ENCODE measurements around the gene MKRN1. TPM values are rescaled to one million over a fixed set of nuclear protein-coding genes. Genes with fewer than 3 reads are reported as not detected.

The MKRN1 gene
- total RNA-seq, 1 donor from 2014 or later: 95.7 TPM

DNA sequence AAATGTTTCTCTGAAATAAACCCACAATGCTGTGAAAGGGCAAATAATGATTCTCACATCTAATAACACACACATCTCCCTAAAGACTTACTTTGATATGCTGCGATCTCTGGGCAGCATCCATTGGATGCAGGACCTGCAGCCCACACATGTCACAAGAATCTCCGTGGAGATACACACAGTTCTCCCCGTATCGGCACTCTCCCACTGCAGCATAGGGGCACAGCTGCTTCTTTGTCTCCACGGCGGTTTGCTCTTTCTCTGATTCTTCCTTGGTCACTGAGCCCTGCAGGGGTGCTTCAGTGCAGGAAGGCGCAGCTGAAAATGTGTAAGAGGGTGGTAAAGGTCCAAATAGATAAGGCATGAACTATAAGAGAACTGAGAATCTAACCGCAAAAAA lies 20.4 kb downstream of the MKRN1 start:
- H3K79me2 ChIP-seq (ENCODE audit: insufficient read depth, low read length): no peaks in the 10 kb centered on the region
- H4K20me1 ChIP-seq (ENCODE audit: insufficient read depth, low read length): peaks cover 22% of the 10 kb centered on the region
- H3K9me3 ChIP-seq (ENCODE audit: insufficient read depth, low read depth, low read length): no peaks in the 10 kb centered on the region
- H3K27ac ChIP-seq (ENCODE audit: low read depth, low read length): no peak overlapping the region
- H3K36me3 ChIP-seq (ENCODE audit: insufficient read depth, low read length): peaks cover 31% of the 10 kb centered on the region
- Mint-ChIP-seq H3K27ac (ENCODE audit: unreplicated experiment) (no peak overlapping the region), H3K36me3 (ENCODE audit: low read depth, unreplicated experiment) (peaks cover 23% of the 10 kb centered on the region), H3K27me3 (ENCODE audit: low read depth, unreplicated experiment) (no peaks in the 10 kb centered on the region), H3K4me3 (ENCODE audit: unreplicated experiment) (no peak overlapping the region), H3K4me1 (ENCODE audit: low read depth, unreplicated experiment) (peaks cover 6% of the 10 kb centered on the region), H3K9me3 (ENCODE audit: unreplicated experiment) (no peaks in the 10 kb centered on the region)
- no peak overlapping the region for H2AFZ ChIP-seq (ENCODE audit: low read depth, low read length)
- H3K27me3 ChIP-seq (ENCODE audit: insufficient read depth, low read length): no peaks in the 10 kb centered on the region
- no peak for DNase-seq (ENCODE audit: low read depth)
- no peak overlapping the region for H3K4me2 ChIP-seq (ENCODE audit: low read length)
- TF ChIP-seq, protein P1, sequence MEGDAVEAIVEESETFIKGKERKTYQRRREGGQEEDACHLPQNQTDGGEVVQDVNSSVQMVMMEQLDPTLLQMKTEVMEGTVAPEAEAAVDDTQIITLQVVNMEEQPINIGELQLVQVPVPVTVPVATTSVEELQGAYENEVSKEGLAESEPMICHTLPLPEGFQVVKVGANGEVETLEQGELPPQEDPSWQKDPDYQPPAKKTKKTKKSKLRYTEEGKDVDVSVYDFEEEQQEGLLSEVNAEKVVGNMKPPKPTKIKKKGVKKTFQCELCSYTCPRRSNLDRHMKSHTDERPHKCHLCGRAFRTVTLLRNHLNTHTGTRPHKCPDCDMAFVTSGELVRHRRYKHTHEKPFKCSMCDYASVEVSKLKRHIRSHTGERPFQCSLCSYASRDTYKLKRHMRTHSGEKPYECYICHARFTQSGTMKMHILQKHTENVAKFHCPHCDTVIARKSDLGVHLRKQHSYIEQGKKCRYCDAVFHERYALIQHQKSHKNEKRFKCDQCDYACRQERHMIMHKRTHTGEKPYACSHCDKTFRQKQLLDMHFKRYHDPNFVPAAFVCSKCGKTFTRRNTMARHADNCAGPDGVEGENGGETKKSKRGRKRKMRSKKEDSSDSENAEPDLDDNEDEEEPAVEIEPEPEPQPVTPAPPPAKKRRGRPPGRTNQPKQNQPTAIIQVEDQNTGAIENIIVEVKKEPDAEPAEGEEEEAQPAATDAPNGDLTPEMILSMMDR (IDR thresholded peaks at IDR 0.05; ENCODE audit: insufficient read depth, low read depth, low read length): no peak
- FAIRE-seq: no peak
- H3K4me3 ChIP-seq (ENCODE audit: insufficient read depth, low read depth, low read length): no peak overlapping the region
- no peaks in the 10 kb centered on the region for H3K4me1 ChIP-seq (ENCODE audit: insufficient read depth, low read length)
- H3K9ac ChIP-seq (ENCODE audit: low read length): no peak overlapping the region

DNA sequence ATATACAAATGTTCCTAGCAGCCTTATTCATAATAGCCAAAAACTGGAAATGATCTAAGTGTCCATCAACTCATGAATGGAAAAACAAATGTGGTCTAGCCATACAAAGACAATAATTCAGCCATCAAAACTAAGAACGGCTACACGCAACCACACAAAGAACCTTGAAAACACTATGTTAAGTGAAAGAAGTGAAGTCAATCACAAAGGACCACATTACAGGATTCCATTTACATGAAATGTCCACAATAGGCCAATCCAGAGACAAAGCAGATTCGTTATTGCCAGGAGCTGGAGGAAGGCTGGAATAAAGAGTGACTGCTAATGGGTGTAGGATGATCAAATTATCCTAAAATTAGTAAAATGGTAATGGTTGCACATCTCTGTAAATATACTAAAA lies 21.1 kb downstream of the MKRN1 start:
- no peak for FAIRE-seq
- no peak overlapping the region for H3K4me2 ChIP-seq (ENCODE audit: low read length)
- no peak overlapping the region for H3K4me3 Mint-ChIP-seq (ENCODE audit: unreplicated experiment)
- TF ChIP-seq, protein P1 (IDR thresholded peaks at IDR 0.05; ENCODE audit: insufficient read depth, low read depth, low read length): no peak
- no peak for TF ChIP-seq EZH2 (IDR thresholded peaks at IDR 0.05; ENCODE audit: insufficient read depth, low read length)
- no peaks in the 10 kb centered on the region for H3K9me3 ChIP-seq (ENCODE audit: insufficient read depth, low read depth, low read length)
- H3K79me2 ChIP-seq (ENCODE audit: insufficient read depth, low read length): no peaks in the 10 kb centered on the region
- no peaks in the 10 kb centered on the region for H3K27me3 Mint-ChIP-seq (ENCODE audit: low read depth, unreplicated experiment)
- H3K4me1 ChIP-seq (ENCODE audit: insufficient read depth, low read length): no peaks in the 10 kb centered on the region
- no peaks in the 10 kb centered on the region for H3K27me3 ChIP-seq (ENCODE audit: insufficient read depth, low read length)
- H3K27ac Mint-ChIP-seq (ENCODE audit: unreplicated experiment): no peak overlapping the region
- no peak overlapping the region for H2AFZ ChIP-seq (ENCODE audit: low read depth, low read length)
- no peak overlapping the region for H3K9ac ChIP-seq (ENCODE audit: low read length)
- peaks cover 31% of the 10 kb centered on the region for H3K36me3 ChIP-seq (ENCODE audit: insufficient read depth, low read length)
- no peak overlapping the region for H3K27ac ChIP-seq (ENCODE audit: low read depth, low read length)
- H3K4me1 Mint-ChIP-seq (ENCODE audit: low read depth, unreplicated experiment): peaks cover 6% of the 10 kb centered on the region
- H3K4me3 ChIP-seq (ENCODE audit: insufficient read depth, low read depth, low read length): no peak overlapping the region
- no peak for DNase-seq (ENCODE audit: low read depth)
- no peaks in the 10 kb centered on the region for H3K9me3 Mint-ChIP-seq (ENCODE audit: unreplicated experiment)
- peaks cover 22% of the 10 kb centered on the region for H4K20me1 ChIP-seq (ENCODE audit: insufficient read depth, low read length)
- peaks cover 23% of the 10 kb centered on the region for H3K36me3 Mint-ChIP-seq (ENCODE audit: low read depth, unreplicated experiment)

DNA sequence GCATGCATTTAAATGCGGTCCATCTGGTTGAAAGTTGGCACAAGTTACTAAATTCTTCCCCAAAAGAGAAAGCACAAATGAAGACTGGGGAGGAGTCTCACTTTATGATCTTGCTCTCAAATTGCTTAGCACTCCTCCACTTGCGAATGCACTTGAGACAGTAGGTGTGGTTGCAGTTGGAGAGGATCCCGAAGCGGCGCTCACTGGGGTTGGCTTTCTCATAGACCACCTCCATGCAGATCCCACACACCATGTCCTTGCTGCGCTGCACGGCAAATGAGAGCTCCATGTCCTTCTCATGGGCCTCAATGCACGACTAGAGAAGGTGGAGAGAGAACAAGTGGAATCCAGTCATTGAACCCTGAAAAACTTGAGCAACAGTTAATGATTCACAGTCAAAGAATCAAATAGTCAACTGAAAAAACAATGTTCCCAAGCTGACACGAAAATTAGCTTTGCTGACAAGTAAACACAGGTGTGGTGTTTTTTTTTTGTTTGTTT lies 22.7 kb downstream of the MKRN1 start:
- H3K36me3 ChIP-seq (ENCODE audit: insufficient read depth, low read length): peaks cover 31% of the 10 kb centered on the region
- DNase-seq (ENCODE audit: low read depth) (no peak), FAIRE-seq (no peak)
- no peaks in the 10 kb centered on the region for H3K27me3 ChIP-seq (ENCODE audit: insufficient read depth, low read length)
- H3K4me3 ChIP-seq (ENCODE audit: insufficient read depth, low read depth, low read length): no peak overlapping the region
- Mint-ChIP-seq H3K27me3 (ENCODE audit: low read depth, unreplicated experiment) (no peaks in the 10 kb centered on the region), H3K4me1 (ENCODE audit: low read depth, unreplicated experiment) (peaks cover 6% of the 10 kb centered on the region), H3K36me3 (ENCODE audit: low read depth, unreplicated experiment) (peaks cover 25% of the 10 kb centered on the region), H3K9me3 (ENCODE audit: unreplicated experiment) (no peaks in the 10 kb centered on the region), H3K4me3 (ENCODE audit: unreplicated experiment) (no peak overlapping the region), H3K27ac (ENCODE audit: unreplicated experiment) (no peak overlapping the region)
- H2AFZ ChIP-seq (ENCODE audit: low read depth, low read length): no peak overlapping the region
- H3K79me2 ChIP-seq (ENCODE audit: insufficient read depth, low read length): no peaks in the 10 kb centered on the region
- H3K4me1 ChIP-seq (ENCODE audit: insufficient read depth, low read length): no peaks in the 10 kb centered on the region
- H4K20me1 ChIP-seq (ENCODE audit: insufficient read depth, low read length): peaks cover 19% of the 10 kb centered on the region
- no peak overlapping the region for H3K4me2 ChIP-seq (ENCODE audit: low read length)
- H3K9ac ChIP-seq (ENCODE audit: low read length): no peak overlapping the region
- H3K9me3 ChIP-seq (ENCODE audit: insufficient read depth, low read depth, low read length): no peaks in the 10 kb centered on the region
- TF ChIP-seq EZH2 (IDR thresholded peaks at IDR 0.05; ENCODE audit: insufficient read depth, low read length): no peak
- TF ChIP-seq, protein P1 (IDR thresholded peaks at IDR 0.05; ENCODE audit: insufficient read depth, low read depth, low read length): no peak
- no peak overlapping the region for H3K27ac ChIP-seq (ENCODE audit: low read depth, low read length)

Measured in astrocyte (in vitro differentiated cells and primary cell).